ENCODE measurements around the gene MED26.

Gene MED26

GRCh38 chr19:16536130-16536529 is 91.9 kb downstream of the MED26 start:
- DNase-seq (no peak), ATAC-seq (no peak)
- no peak overlapping the region for H3K4me3 Mint-ChIP-seq
- H3K9me3 Mint-ChIP-seq = no peaks in the 10 kb centered on the region
- H3K27ac Mint-ChIP-seq = peak overlapping the region in 1 of 2 donors; percentile 78
- H3K4me1 Mint-ChIP-seq = peaks cover 52% of the 10 kb centered on the region
- no peaks in the 10 kb centered on the region for H3K27me3 Mint-ChIP-seq

- Mint-ChIP-seq H3K9me3 (no peaks in the 10 kb centered on the region), H3K4me1 (peaks cover 45% of the 10 kb centered on the region), H3K4me3 (no peak overlapping the region), H3K27me3 (no peaks in the 10 kb centered on the region), H3K27ac (peak overlapping the region in 1 of 2 donors; percentile 76)
- ATAC-seq (peak; percentile 23), DNase-seq (no peak)
These were observed 92.6 kb downstream of the MED26 start for GRCh38 chr19:16535381-16535780.

- ATAC-seq = no peak
- H3K4me3 Mint-ChIP-seq = no peak overlapping the region
- no peak for DNase-seq
- H3K27me3 Mint-ChIP-seq = no peaks in the 10 kb centered on the region
- peak overlapping the region in 1 of 2 donors; percentile 34 for H3K27ac Mint-ChIP-seq
- no peaks in the 10 kb centered on the region for H3K9me3 Mint-ChIP-seq
- peaks cover 17% of the 10 kb centered on the region for H3K4me1 Mint-ChIP-seq
These were observed 95.4 kb downstream of the MED26 start for GRCh38 chr19:16532440-16533234.

- ATAC-seq = no peak
- no peak for DNase-seq
- H3K9me3 Mint-ChIP-seq = no peaks in the 10 kb centered on the region
- H3K4me1 Mint-ChIP-seq = peaks cover 5% of the 10 kb centered on the region
- no peak overlapping the region for H3K4me3 Mint-ChIP-seq
- H3K27me3 Mint-ChIP-seq = no peaks in the 10 kb centered on the region
- peak overlapping the region in 1 of 2 donors; percentile 4 for H3K27ac Mint-ChIP-seq
These were observed 96.7 kb downstream of the MED26 start for GRCh38 chr19:16531380-16531669.

- Mint-ChIP-seq H3K27me3 (no peaks in the 10 kb centered on the region), H3K27ac (no peak overlapping the region), H3K9me3 (no peaks in the 10 kb centered on the region), H3K4me3 (no peak overlapping the region), H3K4me1 (peaks cover 4% of the 10 kb centered on the region)
- ATAC-seq (no peak), DNase-seq (no peak)
These were observed 97.2 kb downstream of the MED26 start for GRCh38 chr19:16530540-16531379.

- no peak for ATAC-seq
- peaks cover 4% of the 10 kb centered on the region for H3K4me1 Mint-ChIP-seq
- H3K4me3 Mint-ChIP-seq = no peak overlapping the region
- DNase-seq = no peak
- no peaks in the 10 kb centered on the region for H3K27me3 Mint-ChIP-seq
- H3K27ac Mint-ChIP-seq = peak overlapping the region in 1 of 2 donors; percentile 34
- H3K9me3 Mint-ChIP-seq = no peaks in the 10 kb centered on the region
These were observed 98.4 kb downstream of the MED26 start for GRCh38 chr19:16529466-16530144.

- H3K4me3 Mint-ChIP-seq = no peak overlapping the region
- H3K4me1 Mint-ChIP-seq = peaks cover 4% of the 10 kb centered on the region
- H3K9me3 Mint-ChIP-seq = no peaks in the 10 kb centered on the region
- peak; percentile 25 to 43 for DNase-seq
- peak; percentile 62 for ATAC-seq
- H3K27me3 Mint-ChIP-seq = no peaks in the 10 kb centered on the region
- H3K27ac Mint-ChIP-seq = peak overlapping the region in 1 of 2 donors; percentile 85
These were observed 100.0 kb downstream of the MED26 start for GRCh38 chr19:16527971-16528521.

- Mint-ChIP-seq H3K4me1 (peaks cover 4% of the 10 kb centered on the region), H3K27me3 (no peaks in the 10 kb centered on the region), H3K4me3 (no peak overlapping the region), H3K27ac (peak overlapping the region in 1 of 2 donors; percentile 38), H3K9me3 (no peaks in the 10 kb centered on the region)
- ATAC-seq = no peak
- no peak for DNase-seq
These were observed 100.6 kb downstream of the MED26 start for GRCh38 chr19:16527334-16527935.

GRCh38 chr19:16525751-16526481 is 102.1 kb downstream of the MED26 start:
- DNase-seq (no peak), ATAC-seq (no peak)
- Mint-ChIP-seq H3K9me3 (no peaks in the 10 kb centered on the region), H3K4me1 (peaks cover 4% of the 10 kb centered on the region), H3K27ac (peak overlapping the region in 1 of 2 donors; percentile 44), H3K27me3 (no peaks in the 10 kb centered on the region), H3K4me3 (no peak overlapping the region)

GRCh38 chr19:16524991-16525734 is 102.8 kb downstream of the MED26 start:
- Mint-ChIP-seq H3K9me3 (no peaks in the 10 kb centered on the region), H3K4me1 (peaks cover 4% of the 10 kb centered on the region), H3K4me3 (no peak overlapping the region), H3K27ac (no peak overlapping the region), H3K27me3 (no peaks in the 10 kb centered on the region)
- ATAC-seq = peak; percentile 16
- no peak for DNase-seq
